ENCODE data around the gene GAS7. TPM values are rescaled to one million over a fixed set of nuclear protein-coding genes. Genes with fewer than 3 reads are reported as not detected.

The GAS7 gene
- total RNA-seq, 1 donor from 2014 or later: 8.5 TPM

DNA sequence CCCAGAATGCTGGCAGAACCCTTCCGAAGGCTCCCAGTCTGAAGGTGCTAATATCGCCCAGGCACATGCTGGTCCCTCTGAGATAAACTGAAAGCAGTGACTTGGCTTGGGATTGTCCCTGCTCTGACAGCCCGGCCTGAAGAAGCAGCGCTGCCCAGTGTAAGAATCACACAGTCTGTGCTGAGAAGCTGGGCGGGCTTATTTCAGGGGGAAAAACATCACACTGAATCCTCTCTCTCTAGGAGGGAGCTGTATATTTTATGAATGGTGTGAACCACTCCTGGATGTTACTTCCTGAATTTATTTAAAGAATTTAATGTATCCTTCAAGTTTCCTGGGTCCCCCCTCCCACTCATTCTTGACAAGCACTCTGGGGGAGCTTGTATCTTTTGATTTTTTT is 36.3 kb downstream of the GAS7 start:
- no peaks in the 10 kb centered on the region for H4K20me1 ChIP-seq (ENCODE audit: insufficient read depth, low read length)
- Mint-ChIP-seq H3K4me3 (ENCODE audit: unreplicated experiment) (no peak overlapping the region), H3K27me3 (ENCODE audit: low read depth, unreplicated experiment) (peaks cover 5% of the 10 kb centered on the region), H3K9me3 (ENCODE audit: unreplicated experiment) (no peaks in the 10 kb centered on the region), H3K4me1 (ENCODE audit: low read depth, unreplicated experiment) (peaks cover 11% of the 10 kb centered on the region), H3K27ac (ENCODE audit: unreplicated experiment) (no peak overlapping the region), H3K36me3 (ENCODE audit: low read depth, unreplicated experiment) (no peaks in the 10 kb centered on the region)
- no peak overlapping the region for H3K4me2 ChIP-seq (ENCODE audit: low read length)
- TF ChIP-seq CTCF (IDR thresholded peaks at IDR 0.05; ENCODE audit: insufficient read depth, low read depth, low read length) (no peak), EZH2 (IDR thresholded peaks at IDR 0.05; ENCODE audit: insufficient read depth, low read length) (no peak)
- no peaks in the 10 kb centered on the region for H3K36me3 ChIP-seq (ENCODE audit: insufficient read depth, low read length)
- H3K4me3 ChIP-seq (ENCODE audit: insufficient read depth, low read depth, low read length): no peak overlapping the region
- no peaks in the 10 kb centered on the region for H3K9me3 ChIP-seq (ENCODE audit: insufficient read depth, low read depth, low read length)
- no peak overlapping the region for H2AFZ ChIP-seq (ENCODE audit: low read depth, low read length)
- H3K27me3 ChIP-seq (ENCODE audit: insufficient read depth, low read length): no peaks in the 10 kb centered on the region
- no peak for DNase-seq (ENCODE audit: low read depth)
- no peak overlapping the region for H3K27ac ChIP-seq (ENCODE audit: low read depth, low read length)
- H3K4me1 ChIP-seq (ENCODE audit: insufficient read depth, low read length): no peaks in the 10 kb centered on the region
- no peak overlapping the region for H3K9ac ChIP-seq (ENCODE audit: low read length)
- no peak for FAIRE-seq
- no peaks in the 10 kb centered on the region for H3K79me2 ChIP-seq (ENCODE audit: insufficient read depth, low read length)

- no peaks in the 10 kb centered on the region for H3K36me3 Mint-ChIP-seq (ENCODE audit: low read depth, unreplicated experiment)
- H3K79me2 ChIP-seq (ENCODE audit: insufficient read depth, low read length): no peaks in the 10 kb centered on the region
- no peaks in the 10 kb centered on the region for H3K27me3 ChIP-seq (ENCODE audit: insufficient read depth, low read length)
- DNase-seq (ENCODE audit: low read depth): no peak
- TF ChIP-seq CTCF (IDR thresholded peaks at IDR 0.05; ENCODE audit: insufficient read depth, low read depth, low read length): no peak
- no peak for TF ChIP-seq EZH2 (IDR thresholded peaks at IDR 0.05; ENCODE audit: insufficient read depth, low read length)
- no peaks in the 10 kb centered on the region for H3K9me3 Mint-ChIP-seq (ENCODE audit: unreplicated experiment)
- no peak overlapping the region for H3K9ac ChIP-seq (ENCODE audit: low read length)
- H3K27ac Mint-ChIP-seq (ENCODE audit: unreplicated experiment): no peak overlapping the region
- H3K27me3 Mint-ChIP-seq (ENCODE audit: low read depth, unreplicated experiment): peaks cover 7% of the 10 kb centered on the region
- H3K4me1 Mint-ChIP-seq (ENCODE audit: low read depth, unreplicated experiment): peaks cover 11% of the 10 kb centered on the region
- H3K36me3 ChIP-seq (ENCODE audit: insufficient read depth, low read length): no peaks in the 10 kb centered on the region
- no peak overlapping the region for H2AFZ ChIP-seq (ENCODE audit: low read depth, low read length)
- no peaks in the 10 kb centered on the region for H4K20me1 ChIP-seq (ENCODE audit: insufficient read depth, low read length)
- no peaks in the 10 kb centered on the region for H3K4me1 ChIP-seq (ENCODE audit: insufficient read depth, low read length)
- no peak for FAIRE-seq
- H3K4me3 ChIP-seq (ENCODE audit: insufficient read depth, low read depth, low read length): no peak overlapping the region
- no peaks in the 10 kb centered on the region for H3K9me3 ChIP-seq (ENCODE audit: insufficient read depth, low read depth, low read length)
- no peak overlapping the region for H3K27ac ChIP-seq (ENCODE audit: low read depth, low read length)
- H3K4me3 Mint-ChIP-seq (ENCODE audit: unreplicated experiment): no peak overlapping the region
- no peak overlapping the region for H3K4me2 ChIP-seq (ENCODE audit: low read length)
Measured at GRCh38 chr17:10161386-10161785, 37.0 kb downstream of the GAS7 start.

- no peaks in the 10 kb centered on the region for H3K36me3 Mint-ChIP-seq (ENCODE audit: low read depth, unreplicated experiment)
- TF ChIP-seq CTCF (IDR thresholded peaks at IDR 0.05; ENCODE audit: insufficient read depth, low read depth, low read length): no peak
- TF ChIP-seq EZH2 (IDR thresholded peaks at IDR 0.05; ENCODE audit: insufficient read depth, low read length): no peak
- no peaks in the 10 kb centered on the region for H3K79me2 ChIP-seq (ENCODE audit: insufficient read depth, low read length)
- DNase-seq (ENCODE audit: low read depth): no peak
- H3K4me2 ChIP-seq (ENCODE audit: low read length): no peak overlapping the region
- H3K4me3 ChIP-seq (ENCODE audit: insufficient read depth, low read depth, low read length): no peak overlapping the region
- H3K4me3 Mint-ChIP-seq (ENCODE audit: unreplicated experiment): no peak overlapping the region
- H2AFZ ChIP-seq (ENCODE audit: low read depth, low read length): no peak overlapping the region
- peaks cover 19% of the 10 kb centered on the region for H3K27me3 Mint-ChIP-seq (ENCODE audit: low read depth, unreplicated experiment)
- H3K4me1 Mint-ChIP-seq (ENCODE audit: low read depth, unreplicated experiment): peaks cover 5% of the 10 kb centered on the region
- H3K9ac ChIP-seq (ENCODE audit: low read length): no peak overlapping the region
- H4K20me1 ChIP-seq (ENCODE audit: insufficient read depth, low read length): no peaks in the 10 kb centered on the region
- H3K27me3 ChIP-seq (ENCODE audit: insufficient read depth, low read length): no peaks in the 10 kb centered on the region
- H3K9me3 Mint-ChIP-seq (ENCODE audit: unreplicated experiment): no peaks in the 10 kb centered on the region
- H3K27ac Mint-ChIP-seq (ENCODE audit: unreplicated experiment): no peak overlapping the region
- no peaks in the 10 kb centered on the region for H3K9me3 ChIP-seq (ENCODE audit: insufficient read depth, low read depth, low read length)
- no peaks in the 10 kb centered on the region for H3K4me1 ChIP-seq (ENCODE audit: insufficient read depth, low read length)
- H3K36me3 ChIP-seq (ENCODE audit: insufficient read depth, low read length): no peaks in the 10 kb centered on the region
- FAIRE-seq: no peak
- no peak overlapping the region for H3K27ac ChIP-seq (ENCODE audit: low read depth, low read length)
Measured at GRCh38 chr17:10156948-10157607, 41.3 kb downstream of the GAS7 start.
